Measurements from ENCODE around the gene KLHL30. TPM values are rescaled to one million over a fixed set of nuclear protein-coding genes. Genes with fewer than 3 reads are reported as not detected.

Gene KLHL30
- total and polyA plus RNA-seq, 2 donors (not counting 1 experiment from before 2014, with no cell fraction given) = 1.2 to 1.6 TPM

- Histone ChIP-seq H3K4me1 (ENCODE audit: control insufficient read depth, extremely low read depth, insufficient read depth, low read length) (no peaks in the 10 kb centered on the region), H3K4me3 (replicated peaks in 1 of 4; ENCODE audit: control extremely low read depth in 1 of 4, insufficient read depth in 1 of 4, low read depth in 3 of 4, low read length in 4 of 4) (no peak overlapping the region), H3K27ac (ENCODE audit: insufficient read depth, low read length) (no peak overlapping the region), H3K4me2 (ENCODE audit: extremely low read depth, insufficient read depth, low read length) (no peak overlapping the region), H3K27me3 (ENCODE audit: control insufficient read depth, insufficient read depth, low read length) (no peaks in the 10 kb centered on the region), H3K9ac (ENCODE audit: insufficient read depth, low read length) (no peak overlapping the region), H4K20me1 (ENCODE audit: control insufficient read depth, extremely low read depth, insufficient read depth, low read length) (no peaks in the 10 kb centered on the region), H3K36me3 (ENCODE audit: control insufficient read depth, insufficient read depth, low read length) (no peaks in the 10 kb centered on the region), H2AFZ (ENCODE audit: low read length) (no peak overlapping the region), H3K9me3 (ENCODE audit: control insufficient read depth, insufficient read depth, low read depth, low read length) (no peaks in the 10 kb centered on the region), H3K79me2 (ENCODE audit: control insufficient read depth, insufficient read depth, low read length) (no peaks in the 10 kb centered on the region)
- TF ChIP-seq CTCF (conservative IDR thresholded peaks at IDR 0.05 in 1 of 2, IDR thresholded peaks at IDR 0.05 in 1 of 2; ENCODE audit: low read depth in 1 of 2, low read length in 2 of 2) (no peak), EZH2 (IDR thresholded peaks at IDR 0.05; ENCODE audit: low read length, missing control alignments) (no peak)
- no peak for DNase-seq (ENCODE audit: low read depth in 2 of 2)
These were observed 46.9 kb upstream of the KLHL30 start for GRCh38 chr2:238091436-238092060.

- Histone ChIP-seq H3K4me2 (ENCODE audit: extremely low read depth, insufficient read depth, low read length) (no peak overlapping the region), H3K9ac (ENCODE audit: insufficient read depth, low read length) (no peak overlapping the region), H2AFZ (ENCODE audit: low read length) (no peak overlapping the region), H3K9me3 (ENCODE audit: control insufficient read depth, insufficient read depth, low read depth, low read length) (no peaks in the 10 kb centered on the region), H3K27ac (ENCODE audit: insufficient read depth, low read length) (no peak overlapping the region), H3K4me1 (ENCODE audit: control insufficient read depth, extremely low read depth, insufficient read depth, low read length) (no peaks in the 10 kb centered on the region), H3K4me3 (replicated peaks in 1 of 4; ENCODE audit: control extremely low read depth in 1 of 4, insufficient read depth in 1 of 4, low read depth in 3 of 4, low read length in 4 of 4) (no peak overlapping the region), H4K20me1 (ENCODE audit: control insufficient read depth, extremely low read depth, insufficient read depth, low read length) (no peaks in the 10 kb centered on the region), H3K36me3 (ENCODE audit: control insufficient read depth, insufficient read depth, low read length) (no peaks in the 10 kb centered on the region), H3K79me2 (ENCODE audit: control insufficient read depth, insufficient read depth, low read length) (no peaks in the 10 kb centered on the region), H3K27me3 (ENCODE audit: control insufficient read depth, insufficient read depth, low read length) (no peaks in the 10 kb centered on the region)
- no peak for TF ChIP-seq EZH2 (IDR thresholded peaks at IDR 0.05; ENCODE audit: low read length, missing control alignments)
- no peak for TF ChIP-seq CTCF (conservative IDR thresholded peaks at IDR 0.05 in 1 of 2, IDR thresholded peaks at IDR 0.05 in 1 of 2; ENCODE audit: low read depth in 1 of 2, low read length in 2 of 2)
- DNase-seq (ENCODE audit: low read depth in 2 of 2) = no peak
These were observed 45.9 kb upstream of the KLHL30 start for GRCh38 chr2:238092486-238093035.

GRCh38 chr2:238093181-238094140 lies 45.0 kb upstream of the KLHL30 start:
- TF ChIP-seq CTCF (conservative IDR thresholded peaks at IDR 0.05 in 1 of 2, IDR thresholded peaks at IDR 0.05 in 1 of 2; ENCODE audit: low read depth in 1 of 2, low read length in 2 of 2) (no peak), EZH2 (IDR thresholded peaks at IDR 0.05; ENCODE audit: low read length, missing control alignments) (no peak)
- Histone ChIP-seq H3K4me3 (replicated peaks in 1 of 4; ENCODE audit: control extremely low read depth in 1 of 4, insufficient read depth in 1 of 4, low read depth in 3 of 4, low read length in 4 of 4) (no peak overlapping the region), H3K27me3 (ENCODE audit: control insufficient read depth, insufficient read depth, low read length) (no peaks in the 10 kb centered on the region), H3K36me3 (ENCODE audit: control insufficient read depth, insufficient read depth, low read length) (no peaks in the 10 kb centered on the region), H3K27ac (ENCODE audit: insufficient read depth, low read length) (no peak overlapping the region), H3K9ac (ENCODE audit: insufficient read depth, low read length) (no peak overlapping the region), H2AFZ (ENCODE audit: low read length) (no peak overlapping the region), H4K20me1 (ENCODE audit: control insufficient read depth, extremely low read depth, insufficient read depth, low read length) (no peaks in the 10 kb centered on the region), H3K4me1 (ENCODE audit: control insufficient read depth, extremely low read depth, insufficient read depth, low read length) (no peaks in the 10 kb centered on the region), H3K4me2 (ENCODE audit: extremely low read depth, insufficient read depth, low read length) (no peak overlapping the region), H3K9me3 (ENCODE audit: control insufficient read depth, insufficient read depth, low read depth, low read length) (no peaks in the 10 kb centered on the region), H3K79me2 (ENCODE audit: control insufficient read depth, insufficient read depth, low read length) (no peaks in the 10 kb centered on the region)
- DNase-seq (ENCODE audit: low read depth in 2 of 2) = no peak
